Heart left ventricle (tissue), 13 donors: ENCODE measurements around the gene GRK3.

ENCODE experiments used
- CTCF ChIP-seq, 12 donors: fragments of 200-600 bp; sonication (generic) in 4 of 12; IDR thresholded peaks; one replicate each; pipeline versions ENCODE4 v1.5.0 to v1.8.0; 2018 to 2022; ENCODE audit warnings: antibody characterized with exemption in 12 of 12, mild to moderate bottlenecking in 5 of 12
- POLR2A ChIP-seq, 2 donors: fragments of 450-650 bp; IDR thresholded peaks; one replicate each; pipeline ENCODE4 v1.6.1; 2017; ENCODE audit warnings: antibody characterized with exemption in 2 of 2, mild to moderate bottlenecking in 2 of 2, moderate library complexity in 2 of 2
- donor health status: ischemic (EF 13 %, LVEDD 7.1; RV severe dilation, severe dysfunction).
- donor health status: DM: no; HTN: yes; CAD: no.
- donor health status: DM: no; HTN: no; CAD: no.
- donor health status: ischemic (EF 25% LVEDD 6.9; RV normal size, moderate dysfunction).
- donor health status: ischemic (EF 25% LVEDD 5.7; RV mildly dilated, moderate dysfunction).
- donor health status: ischemic (EF 35%, LVEDD 5.7; RV mildly dilated, moderate dysfunction).
- donor health status: nonischemic (EF 11% LVEDD 7.7; RV severe dilation, severe dysfunction).
- donor health status: DM: yes; HTN: yes; CAD: no.
- donor health status: PGD.
- donor health status: ischemic (EF 29% LVEDD 5.4; RV normal size, mild dysfunction).
- donor health status: nonischemic (EF 23%, LVEDD 6.1; RV moderate dilation, normal function).

GRCh38 chr22:25551396-25551795, 13.1 kb upstream of the GRK3 start:
- TF ChIP-seq CTCF (IDR thresholded peaks at IDR 0.05) (no peak), POLR2A (IDR thresholded peaks at IDR 0.05) (no peak)
